Measurements from ENCODE around the gene DENND5B.

Gene DENND5B

DNA sequence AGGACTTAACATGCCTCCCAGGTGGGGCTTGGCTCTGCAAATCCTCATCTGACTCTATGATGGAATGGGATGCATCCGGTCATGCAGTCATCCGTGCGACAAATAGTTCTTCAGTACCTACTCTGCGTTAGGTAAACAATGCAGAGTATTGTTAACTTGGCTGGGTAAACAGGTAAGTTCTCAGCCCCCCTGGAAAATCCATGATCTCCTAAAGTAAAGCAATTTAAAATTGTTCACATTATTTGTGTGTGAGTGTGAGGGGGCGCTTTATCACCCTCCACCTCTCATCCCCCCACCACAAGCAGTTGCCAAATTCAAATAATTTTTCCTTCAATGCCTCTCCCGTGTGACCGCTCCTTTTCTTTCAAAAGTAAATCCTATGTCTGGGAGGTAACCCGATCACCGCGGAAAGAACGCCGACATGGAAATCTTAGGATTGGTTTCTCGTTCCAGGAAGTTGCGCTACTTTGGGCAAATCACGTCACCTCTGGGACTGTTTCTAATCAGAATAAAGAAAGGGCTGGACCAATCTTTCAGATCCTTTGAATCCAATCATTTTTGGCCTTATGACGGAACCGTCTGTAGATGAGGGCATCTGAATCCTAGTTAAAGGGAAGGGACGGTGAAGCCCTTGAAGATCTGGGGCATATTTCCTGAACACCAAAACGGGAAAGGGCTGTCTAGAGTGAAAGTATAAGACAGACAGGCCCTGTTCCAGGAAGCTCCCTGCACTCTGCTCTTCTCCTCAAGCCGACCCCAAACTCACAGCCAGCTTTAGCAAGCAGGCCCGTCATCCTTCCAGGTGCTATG is 221.0 kb downstream of the DENND5B start:
- no peak for DNase-seq
- in situ Hi-C loops (cut with HindIII; ENCODE audit: low pct_ligation_motif_present, low pct_unique_long_range_greater_than_20kb, low sequenced_read_pairs): no loop called here

DNA sequence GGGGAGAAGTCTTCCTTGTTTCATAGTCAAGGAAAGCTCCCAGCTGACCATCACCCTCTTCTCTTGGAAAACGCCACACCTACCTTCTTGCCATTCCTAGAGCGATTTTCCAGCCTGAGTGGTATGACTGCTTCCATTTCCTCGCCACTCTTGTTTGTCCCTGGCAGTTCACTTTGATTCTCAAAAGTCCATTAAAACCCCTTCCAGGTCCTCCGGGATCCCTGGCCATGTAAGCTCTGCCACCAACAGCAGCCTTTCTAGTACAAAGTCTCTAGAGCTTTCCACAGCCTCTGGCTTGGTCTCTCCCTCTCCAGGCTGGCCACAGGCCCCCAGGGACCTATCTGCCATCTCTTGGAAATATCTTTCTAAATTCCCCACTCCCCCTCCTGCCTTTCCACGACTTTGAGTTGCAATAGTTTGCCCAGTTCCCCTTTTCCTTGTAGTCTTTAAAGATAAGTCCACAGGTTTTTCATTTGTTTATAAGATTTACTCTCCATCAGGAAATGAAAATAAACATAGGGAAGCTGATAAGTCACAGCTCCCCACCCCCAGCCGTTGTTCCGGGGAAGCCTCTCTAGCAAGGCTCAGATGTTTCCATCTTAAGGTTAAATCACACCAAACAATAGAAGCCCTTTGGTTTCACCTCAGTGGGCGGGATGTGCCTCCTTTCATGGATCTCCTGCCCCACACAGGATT is 222.1 kb downstream of the DENND5B start:
- in situ Hi-C loops (cut with HindIII; ENCODE audit: low pct_ligation_motif_present, low pct_unique_long_range_greater_than_20kb, low sequenced_read_pairs): no loop called here
- DNase-seq: no peak

DNA sequence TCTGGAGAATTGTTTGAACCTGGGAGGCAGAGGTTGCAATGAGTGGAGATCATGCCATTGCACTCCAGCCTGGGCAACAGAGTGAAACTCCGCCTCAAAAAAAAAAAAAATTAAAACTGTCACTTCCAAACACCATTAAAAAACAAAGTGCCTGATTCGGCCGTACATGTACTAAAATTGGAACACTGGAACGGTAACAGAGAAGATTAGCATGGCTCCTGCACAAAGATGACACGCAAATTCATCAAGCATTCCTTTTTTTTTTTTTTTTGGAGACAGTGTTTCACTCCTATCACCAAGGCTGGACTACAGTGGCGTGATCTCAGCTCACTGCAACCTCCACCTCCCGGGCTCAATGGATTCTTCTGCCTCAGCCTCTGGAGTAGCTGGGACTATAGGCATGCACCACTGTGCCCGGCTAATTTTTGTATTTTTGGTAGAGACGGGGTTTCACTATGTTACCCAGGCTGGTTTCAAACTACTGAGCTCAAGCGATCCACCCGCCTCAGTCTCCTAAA is 224.8 kb downstream of the DENND5B start:
- in situ Hi-C loops (cut with HindIII; ENCODE audit: low pct_ligation_motif_present, low pct_unique_long_range_greater_than_20kb, low sequenced_read_pairs): no loop called here
- DNase-seq: no peak

DNA sequence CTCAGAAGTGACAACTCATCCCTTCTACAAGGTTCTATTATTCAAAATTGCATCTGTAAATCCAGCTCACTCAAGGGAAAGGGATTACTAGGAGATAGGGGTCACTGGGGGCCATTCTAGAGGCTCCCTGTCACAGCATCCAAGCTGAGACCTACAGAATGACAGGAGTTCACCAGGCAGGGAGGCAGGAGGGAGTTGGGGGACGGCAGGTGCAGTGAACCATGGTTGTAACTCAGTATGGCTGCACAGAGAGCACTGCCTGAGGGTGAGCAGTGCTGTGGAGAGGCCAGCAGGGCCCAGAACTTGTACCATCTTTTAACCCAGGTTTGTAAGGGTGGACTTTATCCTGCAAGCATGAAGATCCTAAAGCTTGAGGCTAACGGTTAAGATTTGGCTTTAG is 227.1 kb downstream of the DENND5B start:
- no peak for DNase-seq
- in situ Hi-C loops (cut with HindIII; ENCODE audit: low pct_ligation_motif_present, low pct_unique_long_range_greater_than_20kb, low sequenced_read_pairs): no loop called here

DNA sequence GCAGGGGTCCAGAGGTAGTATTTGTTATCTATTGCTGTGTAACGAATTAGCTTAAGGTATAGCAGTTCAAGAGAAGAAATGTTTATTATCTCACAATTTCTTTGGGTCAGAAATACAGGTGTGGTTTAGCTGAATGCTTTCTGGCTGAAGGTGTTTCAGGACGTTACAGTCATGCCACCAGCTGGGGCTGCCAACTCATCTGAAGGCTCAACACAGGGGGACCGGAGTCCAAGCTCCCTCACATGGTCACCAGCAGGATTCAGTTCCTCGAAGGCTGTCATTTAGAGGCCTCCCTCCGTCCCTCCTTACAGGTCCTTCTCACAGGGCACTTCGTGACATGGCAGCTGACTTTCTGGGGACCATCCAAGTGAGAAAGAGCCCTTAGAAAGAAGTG is 227.5 kb downstream of the DENND5B start:
- in situ Hi-C loops (cut with HindIII; ENCODE audit: low pct_ligation_motif_present, low pct_unique_long_range_greater_than_20kb, low sequenced_read_pairs): no loop called here
- DNase-seq: no peak

DNA sequence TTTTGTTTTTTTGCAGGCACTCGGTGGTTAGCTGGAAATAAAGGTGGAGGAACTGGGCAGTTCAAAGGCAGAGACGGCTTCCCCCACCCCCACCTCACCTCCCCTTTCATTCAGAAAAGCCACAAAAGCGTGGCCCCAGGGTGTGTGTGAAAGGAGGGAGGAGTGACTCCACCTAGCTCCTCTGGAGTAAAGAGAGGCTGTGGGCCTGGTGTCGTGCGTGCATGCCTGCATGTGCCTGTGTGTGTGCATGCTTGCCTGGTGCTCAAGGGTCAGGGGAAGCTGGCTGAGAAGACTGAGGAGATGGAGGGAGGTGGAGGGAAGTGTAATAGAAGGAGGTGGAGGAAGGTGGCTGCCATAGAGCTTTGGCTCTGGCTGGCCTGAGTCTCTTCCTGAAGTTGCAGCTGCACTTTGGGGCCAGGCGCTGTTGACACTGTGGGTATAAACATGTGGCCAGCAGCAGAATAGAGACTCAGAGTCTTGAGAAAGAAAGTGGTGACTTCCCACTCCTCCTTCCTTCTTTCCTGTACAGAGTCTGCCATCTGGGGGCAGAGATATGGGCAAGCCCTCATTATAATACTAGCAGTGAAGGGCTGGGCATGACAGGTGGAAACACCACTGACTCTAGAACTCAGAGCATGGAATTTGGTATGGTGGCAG is 228.0 kb downstream of the DENND5B start:
- no peak for DNase-seq
- in situ Hi-C loops (cut with HindIII; ENCODE audit: low pct_ligation_motif_present, low pct_unique_long_range_greater_than_20kb, low sequenced_read_pairs): no loop called here

DNA sequence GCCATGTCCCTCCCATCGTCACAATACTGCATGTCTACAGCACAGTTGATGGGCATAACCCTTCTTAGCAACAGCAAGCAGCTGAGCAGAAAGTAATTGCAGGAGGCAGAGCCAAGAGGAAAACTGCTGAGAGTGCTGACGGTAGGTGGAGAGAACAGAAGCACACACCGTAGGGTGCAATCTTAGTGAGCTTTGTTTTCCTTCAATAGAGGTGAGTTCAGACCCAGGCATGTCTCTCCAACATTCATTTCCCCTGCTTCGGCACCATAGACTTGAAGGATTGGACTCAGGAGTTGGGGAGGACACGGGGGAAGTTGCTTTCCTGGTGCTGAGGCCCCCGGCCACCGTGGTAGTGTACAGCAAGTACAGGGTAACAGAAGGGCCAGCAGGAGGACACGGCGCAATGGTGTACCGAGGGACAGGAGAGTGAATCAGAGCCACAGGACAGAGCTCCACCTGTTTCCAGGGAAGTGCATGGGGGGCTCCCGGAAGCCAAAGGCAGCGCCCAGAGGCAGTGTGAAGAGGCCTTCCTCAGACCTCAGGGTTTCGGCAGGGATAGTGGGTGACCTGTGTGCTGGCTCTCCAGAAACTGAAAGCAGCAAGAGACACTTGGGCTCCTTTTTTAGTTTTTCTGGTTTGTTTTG is 228.7 kb downstream of the DENND5B start:
- no peak for DNase-seq
- in situ Hi-C loops (cut with HindIII; ENCODE audit: low pct_ligation_motif_present, low pct_unique_long_range_greater_than_20kb, low sequenced_read_pairs): no loop called here

DNA sequence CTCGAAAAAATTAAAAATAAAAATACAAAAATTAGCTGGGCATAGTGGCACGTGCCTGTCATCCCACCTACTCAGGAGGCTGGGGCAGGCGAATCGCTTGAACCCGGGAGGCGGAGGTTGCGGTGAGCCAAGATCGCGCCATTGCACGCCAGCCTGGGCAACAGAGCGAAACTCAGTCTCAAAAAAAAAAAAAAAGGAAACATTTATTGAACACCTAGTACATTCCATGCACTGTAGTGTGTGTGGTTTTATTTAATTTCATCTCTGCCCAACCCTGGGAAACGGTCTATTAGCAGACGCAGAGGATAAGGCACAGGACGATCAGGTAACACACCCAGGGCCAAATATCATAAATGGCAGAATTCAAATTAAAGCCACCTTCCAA is 229.2 kb downstream of the DENND5B start:
- DNase-seq: no peak
- in situ Hi-C loops (cut with HindIII; ENCODE audit: low pct_ligation_motif_present, low pct_unique_long_range_greater_than_20kb, low sequenced_read_pairs): no loop called here

DNA sequence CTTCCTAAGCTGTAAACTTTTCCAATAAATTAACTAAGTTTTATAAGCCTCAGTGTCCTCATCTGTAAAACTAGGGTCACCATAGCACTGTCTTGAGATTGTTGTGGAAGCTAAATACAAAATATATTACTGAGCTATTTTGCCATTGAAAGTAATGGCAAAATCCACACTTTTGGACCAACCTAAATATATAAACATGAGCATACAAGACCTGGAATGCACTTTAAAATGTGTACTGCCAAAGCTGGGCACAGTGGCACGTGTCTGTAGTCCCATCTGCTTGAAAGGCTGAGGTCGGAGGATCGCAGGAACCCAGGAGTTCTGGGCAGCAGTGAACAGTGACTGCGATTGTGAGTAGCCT is 235.2 kb downstream of the DENND5B start:
- in situ Hi-C loops (cut with HindIII; ENCODE audit: low pct_ligation_motif_present, low pct_unique_long_range_greater_than_20kb, low sequenced_read_pairs): no loop called here
- DNase-seq: no peak

DNA sequence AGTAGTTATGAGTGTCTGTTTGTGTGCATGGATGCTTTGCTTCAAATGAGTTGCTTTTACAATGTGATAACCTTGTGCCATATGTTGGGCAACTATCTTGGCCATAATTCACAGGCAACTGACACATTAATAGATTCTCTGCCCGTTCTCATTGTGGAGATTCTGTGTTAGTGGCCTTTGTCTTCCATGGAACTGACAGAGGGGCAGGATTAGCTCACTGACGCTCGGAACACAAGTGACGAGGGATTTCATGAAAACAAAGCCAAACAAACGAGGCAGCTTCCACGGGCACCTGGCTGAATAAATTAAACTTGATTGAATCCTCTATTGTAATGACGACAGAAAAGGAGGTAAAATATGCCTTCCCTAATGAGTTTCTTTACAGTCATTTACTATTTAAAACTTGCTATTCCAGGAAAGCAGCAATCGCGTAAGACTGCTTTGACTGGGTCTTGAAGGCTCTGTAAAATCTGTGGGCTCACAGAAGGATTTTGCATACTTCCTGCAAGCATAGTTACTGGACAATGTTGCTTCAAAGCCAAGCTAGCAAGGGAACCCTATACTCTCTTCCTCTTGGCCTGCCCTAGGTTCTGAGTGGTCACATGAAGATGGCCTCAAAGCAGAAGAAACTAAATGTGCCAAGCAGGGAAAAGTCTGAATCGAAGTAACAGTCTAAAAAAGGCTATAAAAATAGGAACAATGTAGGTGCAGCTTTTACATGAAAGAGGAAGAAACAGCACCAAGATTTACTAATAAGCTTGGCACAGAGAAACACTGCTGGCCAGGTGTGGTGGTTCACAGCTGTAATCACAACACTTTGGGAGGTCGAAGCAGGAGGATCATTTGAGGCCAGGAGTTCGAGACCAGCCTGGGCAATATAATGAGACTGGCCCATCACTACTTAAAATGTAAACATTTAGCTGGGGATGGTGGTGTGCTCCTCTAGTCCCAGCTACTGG is 236.9 kb downstream of the DENND5B start:
- DNase-seq: no peak
- in situ Hi-C loops (cut with HindIII; ENCODE audit: low pct_ligation_motif_present, low pct_unique_long_range_greater_than_20kb, low sequenced_read_pairs): no loop called here

DNA sequence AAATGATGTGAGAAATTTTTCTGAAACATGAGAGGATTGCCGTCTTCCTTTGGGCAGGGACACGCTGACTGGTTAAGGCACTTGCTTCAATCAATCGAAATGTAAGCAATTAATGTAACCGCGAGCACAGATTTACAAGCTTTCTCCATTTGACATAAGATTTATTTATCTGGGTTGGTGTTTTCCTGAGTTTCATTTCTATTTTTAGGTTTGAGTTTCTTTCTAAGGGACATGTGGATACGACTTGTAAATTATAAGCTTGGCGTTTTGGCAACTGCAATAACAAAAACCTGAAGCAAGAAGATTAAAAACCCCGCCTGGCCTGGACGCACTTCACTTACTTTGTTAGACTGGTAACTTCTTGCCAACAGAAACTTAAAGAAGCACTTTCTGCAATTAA is 244.7 kb downstream of the DENND5B start:
- in situ Hi-C loops (cut with HindIII; ENCODE audit: low pct_ligation_motif_present, low pct_unique_long_range_greater_than_20kb, low sequenced_read_pairs): no loop called here
- DNase-seq: no peak

DNA sequence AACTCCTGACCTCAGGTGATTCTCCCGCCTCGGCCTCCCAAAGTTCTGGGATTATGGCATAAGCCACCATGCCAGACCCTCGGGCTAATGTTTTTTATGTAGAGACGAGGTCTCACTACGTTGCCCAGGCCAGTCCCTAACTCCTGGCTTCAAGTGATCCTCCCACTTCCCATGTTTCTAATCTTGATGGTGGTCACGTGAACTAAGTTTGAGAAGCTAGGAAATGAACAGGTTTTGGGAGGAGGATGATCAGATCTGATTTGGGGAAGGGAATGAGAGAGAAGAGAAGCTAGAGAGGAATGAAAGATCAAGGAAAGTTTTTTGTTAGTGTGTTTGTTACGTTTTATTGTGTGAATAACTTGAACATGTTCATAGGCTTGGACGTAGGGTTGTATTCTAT is 247.8 kb downstream of the DENND5B start:
- in situ Hi-C loops (cut with HindIII; ENCODE audit: low pct_ligation_motif_present, low pct_unique_long_range_greater_than_20kb, low sequenced_read_pairs): no loop called here
- DNase-seq: no peak

DNA sequence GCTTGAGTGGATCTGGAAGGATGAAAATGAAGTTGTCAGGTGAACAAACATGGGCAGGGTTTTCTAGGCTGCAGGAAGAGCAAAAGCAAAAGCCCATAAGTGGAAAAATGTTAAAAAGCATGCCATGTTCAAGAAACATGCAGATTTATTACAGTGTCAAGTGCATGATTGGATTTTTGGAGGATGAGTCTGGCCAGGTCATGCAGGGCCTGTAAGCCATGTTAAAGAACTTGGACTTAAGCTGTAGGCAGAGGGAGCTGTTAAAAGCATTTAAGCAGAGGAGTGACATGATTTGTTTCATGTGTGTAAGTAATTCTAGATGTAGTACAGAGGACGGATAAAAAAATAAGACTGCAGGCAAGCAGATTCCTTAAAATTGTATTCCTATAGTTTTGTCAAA is 248.7 kb downstream of the DENND5B start:
- in situ Hi-C loops (cut with HindIII; ENCODE audit: low pct_ligation_motif_present, low pct_unique_long_range_greater_than_20kb, low sequenced_read_pairs): no loop called here
- no peak for DNase-seq

DNA sequence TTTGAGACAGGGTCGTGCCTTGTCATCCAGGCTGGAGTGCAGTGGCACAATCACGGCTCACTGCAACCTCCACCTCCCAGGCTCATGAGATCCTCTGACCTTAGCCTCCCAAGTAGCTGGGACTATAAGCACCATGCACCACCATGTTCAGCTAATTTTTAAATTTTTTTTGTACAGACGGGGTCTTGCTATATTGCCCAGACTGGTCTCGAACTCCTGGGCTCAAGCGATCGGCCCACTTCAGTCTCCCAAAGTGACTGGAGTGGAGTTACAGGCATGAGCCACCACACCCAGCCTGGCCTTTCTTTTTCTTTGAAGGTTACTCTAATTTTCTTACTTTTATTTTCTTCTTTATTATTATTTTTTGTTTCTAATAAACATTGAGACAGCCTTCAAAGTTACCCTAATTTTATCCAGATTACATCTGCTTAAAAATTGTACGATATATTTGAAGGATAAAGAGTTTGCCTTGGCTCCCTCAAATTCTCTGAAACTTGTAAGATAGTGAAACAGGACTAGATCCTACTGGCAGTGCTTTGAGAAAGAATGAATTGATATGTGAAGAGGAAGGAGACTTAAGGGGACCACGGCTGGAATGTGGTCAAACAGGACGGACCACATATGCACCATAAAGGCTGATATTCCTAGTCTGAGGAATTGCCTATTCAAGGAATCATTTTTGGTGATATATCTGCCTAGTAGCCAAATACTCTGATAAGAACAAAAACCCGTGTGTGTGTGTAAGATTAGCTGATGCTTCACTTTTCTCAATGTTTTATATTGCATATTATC is 250.9 kb downstream of the DENND5B start:
- DNase-seq: no peak
- in situ Hi-C loops (cut with HindIII; ENCODE audit: low pct_ligation_motif_present, low pct_unique_long_range_greater_than_20kb, low sequenced_read_pairs): no loop called here

DNA sequence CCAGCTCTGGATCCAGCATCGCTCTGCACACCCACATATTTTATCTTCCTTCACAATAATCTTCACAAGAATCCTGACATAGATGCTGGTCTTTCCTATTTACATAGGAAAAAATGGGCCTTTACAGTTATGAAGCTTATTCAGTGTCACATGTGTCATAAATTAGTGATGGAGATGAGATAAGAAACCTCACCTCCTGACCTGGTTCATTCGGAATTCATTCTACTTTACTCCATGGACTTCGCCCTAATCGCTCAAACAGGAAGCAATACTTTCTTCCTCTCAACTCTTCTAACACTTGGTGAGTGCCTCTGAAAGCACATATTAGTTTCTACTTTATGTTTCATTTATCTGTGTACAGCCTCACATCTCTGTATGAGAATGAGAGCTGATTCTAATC is 253.0 kb downstream of the DENND5B start:
- no peak for DNase-seq
- in situ Hi-C loops (cut with HindIII; ENCODE audit: low pct_ligation_motif_present, low pct_unique_long_range_greater_than_20kb, low sequenced_read_pairs): no loop called here
